ENCODE data around the gene ERP29. TPM values are rescaled to one million over a fixed set of nuclear protein-coding genes. Genes with fewer than 3 reads are reported as not detected.
A peak's percentile ranks its signal among the peaks of the same experiment; 100 is the strongest.

The ERP29 gene
- total RNA-seq, 4 donors from 2014 or later, result 33.5 to 35.3 (median 34.9) TPM

DNA sequence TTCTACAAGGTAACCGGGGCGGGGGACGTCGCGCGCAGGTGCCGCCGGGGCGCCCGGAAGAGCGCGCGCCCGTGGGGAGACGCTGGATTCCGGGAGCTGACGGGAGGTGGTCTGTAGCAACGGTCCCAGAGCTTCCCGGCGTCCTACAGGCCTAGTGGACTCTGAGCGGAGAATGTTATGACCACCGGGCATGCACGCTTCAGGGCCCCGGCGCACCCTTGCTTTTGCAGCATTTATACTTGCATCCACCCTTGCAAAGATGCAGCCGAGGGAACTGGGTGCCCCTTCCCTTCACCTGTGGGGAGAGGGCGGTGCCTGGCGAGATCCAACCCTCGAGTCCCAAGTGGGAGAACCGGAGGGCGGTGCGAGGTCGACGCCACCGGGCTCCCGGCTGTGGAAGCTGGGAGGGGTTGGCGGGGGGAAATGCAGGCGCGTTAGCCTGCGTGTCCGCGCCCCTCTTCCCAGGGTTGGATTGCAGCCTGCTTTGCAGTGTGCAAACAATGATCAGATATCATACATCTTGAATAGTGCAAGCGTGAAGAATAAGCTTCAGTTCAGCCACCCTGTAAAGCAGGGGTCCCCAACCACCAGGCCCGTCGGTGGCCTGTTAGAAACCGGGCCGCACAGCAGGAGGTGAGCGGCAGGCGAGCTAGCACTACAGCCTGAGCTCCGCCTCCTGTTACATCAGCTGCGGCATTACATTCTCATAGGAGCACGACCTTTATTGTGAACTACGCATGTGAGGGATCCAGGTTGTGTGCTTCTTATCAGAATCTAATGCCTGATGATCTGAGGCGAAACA, 576 bp downstream of the ERP29 start:
- intact Hi-C loops (cut with DNase I), result loop anchor here (5.0 kb wide), 1 partner anchor 72 kb away; no protein-coding TSS in a partner anchor
- no peak for TF ChIP-seq POLR2A (IDR thresholded peaks at IDR 0.05; ENCODE audit: low read depth)
- no peak for TF ChIP-seq EP300 (IDR thresholded peaks at IDR 0.05)
- TF ChIP-seq, protein P1, sequence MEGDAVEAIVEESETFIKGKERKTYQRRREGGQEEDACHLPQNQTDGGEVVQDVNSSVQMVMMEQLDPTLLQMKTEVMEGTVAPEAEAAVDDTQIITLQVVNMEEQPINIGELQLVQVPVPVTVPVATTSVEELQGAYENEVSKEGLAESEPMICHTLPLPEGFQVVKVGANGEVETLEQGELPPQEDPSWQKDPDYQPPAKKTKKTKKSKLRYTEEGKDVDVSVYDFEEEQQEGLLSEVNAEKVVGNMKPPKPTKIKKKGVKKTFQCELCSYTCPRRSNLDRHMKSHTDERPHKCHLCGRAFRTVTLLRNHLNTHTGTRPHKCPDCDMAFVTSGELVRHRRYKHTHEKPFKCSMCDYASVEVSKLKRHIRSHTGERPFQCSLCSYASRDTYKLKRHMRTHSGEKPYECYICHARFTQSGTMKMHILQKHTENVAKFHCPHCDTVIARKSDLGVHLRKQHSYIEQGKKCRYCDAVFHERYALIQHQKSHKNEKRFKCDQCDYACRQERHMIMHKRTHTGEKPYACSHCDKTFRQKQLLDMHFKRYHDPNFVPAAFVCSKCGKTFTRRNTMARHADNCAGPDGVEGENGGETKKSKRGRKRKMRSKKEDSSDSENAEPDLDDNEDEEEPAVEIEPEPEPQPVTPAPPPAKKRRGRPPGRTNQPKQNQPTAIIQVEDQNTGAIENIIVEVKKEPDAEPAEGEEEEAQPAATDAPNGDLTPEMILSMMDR (IDR thresholded peaks at IDR 0.05), result peak in 1 of 3 experiments; percentile 0
- peak; percentile 8 to 64 for TF ChIP-seq POLR2AphosphoS5 (IDR thresholded peaks at IDR 0.05)
- WGBS, result 3% methylated on average over 18 of the region's 54 CpGs

DNA sequence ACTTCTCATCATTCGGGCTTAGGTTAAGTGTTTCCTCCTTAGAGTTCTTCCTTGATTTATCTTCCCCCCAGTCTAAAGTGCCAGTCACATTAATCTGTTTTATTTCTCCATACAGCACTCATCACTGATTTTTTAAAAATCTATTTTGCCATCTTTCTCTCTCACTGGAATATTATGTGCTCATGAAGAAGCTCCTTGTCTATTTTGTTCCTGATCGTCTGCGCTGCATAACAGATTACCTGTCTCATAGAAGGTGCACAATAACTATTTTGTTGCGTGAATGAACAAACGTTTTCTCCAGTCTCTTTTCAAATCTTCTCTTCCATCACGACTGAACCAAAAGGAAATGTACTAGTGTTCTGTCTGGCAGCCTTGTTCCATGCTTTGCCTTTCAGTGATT, 2.7 kb downstream of the ERP29 start:
- peaks cover 26 to 61% (median 37%) of the 10 kb centered on the region in 4 donors for H3K4me1 ChIP-seq
- no peaks in the 10 kb centered on the region for H3K9me3 ChIP-seq
- no peak for DNase-seq (ENCODE audit: extremely low spot score)
- intact Hi-C loops (cut with DNase I), result no loop called here
- H3K27me3 ChIP-seq, result no peaks in the 10 kb centered on the region
- H3K36me3 ChIP-seq, result peaks cover 3 to 39% (median 26%) of the 10 kb centered on the region in 4 donors
- TF ChIP-seq EP300 (IDR thresholded peaks at IDR 0.05) (no peak), POLR2A (IDR thresholded peaks at IDR 0.05; ENCODE audit: low read depth) (no peak), POLR2AphosphoS5 (IDR thresholded peaks at IDR 0.05) (no peak)
- TF ChIP-seq, protein P1 (IDR thresholded peaks at IDR 0.05), result no peak
- WGBS, result 95% methylated on average over 6 of the region's 6 CpGs
- H3K27ac ChIP-seq (replicated peaks in 1 of 4), result no peak overlapping the region
- H3K4me3 ChIP-seq, result no peak overlapping the region

More for the DNA sequence above, 576 bp downstream of the ERP29 start:
- Histone ChIP-seq H3K4me3 (peak overlapping the region; percentile 68 to 100 (median 88)), H3K27me3 (no peaks in the 10 kb centered on the region), H3K27ac (replicated peaks in 1 of 4) (peak overlapping the region; percentile 96 to 99 (median 98)), H3K9me3 (no peaks in the 10 kb centered on the region), H3K36me3 (peaks cover 3 to 21% (median 11%) of the 10 kb centered on the region in 4 donors), H3K4me1 (peaks cover 26 to 64% (median 43%) of the 10 kb centered on the region in 4 donors)
- no peak for DNase-seq (ENCODE audit: extremely low spot score)

DNA sequence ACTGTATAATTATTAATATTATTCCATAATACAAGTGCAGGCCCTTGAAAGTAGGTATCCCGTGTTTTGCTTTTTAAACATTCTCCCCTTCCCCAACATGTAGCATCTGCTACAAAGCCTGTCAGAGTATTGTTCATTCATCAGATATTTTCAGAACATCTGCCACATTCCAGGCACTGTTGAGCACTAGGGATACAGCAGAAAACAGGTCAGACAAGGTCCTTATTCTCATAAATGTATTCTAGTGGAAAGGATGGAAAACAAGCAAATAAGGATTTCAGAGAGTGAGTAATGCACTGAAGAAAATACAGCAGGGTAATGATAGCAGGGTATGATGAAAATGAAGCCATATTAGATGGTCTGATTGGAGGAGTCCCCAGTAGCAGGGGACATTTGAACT, 3.8 kb downstream of the ERP29 start:
- TF ChIP-seq, protein P1 (IDR thresholded peaks at IDR 0.05), result no peak
- intact Hi-C loops (cut with DNase I), result no loop called here
- DNase-seq (ENCODE audit: extremely low spot score), result no peak
- Histone ChIP-seq H3K27ac (replicated peaks in 1 of 4) (no peak overlapping the region), H3K4me1 (peaks cover 17 to 50% (median 26%) of the 10 kb centered on the region in 4 donors), H3K36me3 (peaks cover 9 to 50% (median 35%) of the 10 kb centered on the region in 4 donors), H3K4me3 (no peak overlapping the region), H3K27me3 (no peaks in the 10 kb centered on the region), H3K9me3 (no peaks in the 10 kb centered on the region)
- WGBS, result 76% methylated on average over 1 of the region's 1 CpG

DNA sequence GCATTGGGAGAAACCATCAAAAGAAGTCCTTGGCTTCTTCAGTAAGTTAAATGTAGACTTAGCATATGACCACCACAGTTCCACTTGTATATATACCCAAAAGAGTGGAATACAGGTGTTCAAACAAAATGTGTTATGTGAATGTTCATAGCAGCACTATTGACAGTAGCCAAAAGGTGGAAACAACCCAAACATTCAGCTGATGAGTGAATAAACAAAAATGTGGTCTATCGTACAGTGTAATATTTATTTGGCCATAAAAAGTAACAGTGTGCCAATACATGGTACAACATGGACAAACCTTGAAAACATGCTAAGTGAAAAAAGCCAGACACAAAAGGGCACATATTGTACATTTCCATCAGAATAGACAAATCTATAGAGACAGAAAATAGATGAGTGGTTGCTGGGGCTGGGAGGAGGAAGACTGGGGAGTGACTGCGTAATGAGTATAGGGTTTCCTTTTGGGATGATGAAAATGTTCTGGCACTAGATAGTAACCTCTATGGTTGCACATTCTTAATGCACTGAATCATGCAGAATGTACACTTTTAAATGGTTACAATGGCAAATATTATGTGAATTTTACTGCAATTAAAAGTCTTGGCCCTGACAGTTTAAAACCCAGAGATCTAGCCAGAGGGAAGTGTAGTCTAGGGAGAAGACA, 5.5 kb downstream of the ERP29 start:
- no peaks in the 10 kb centered on the region for H3K9me3 ChIP-seq
- peaks cover 16 to 67% (median 51%) of the 10 kb centered on the region in 4 donors for H3K36me3 ChIP-seq
- 78% methylated on average over 2 of the region's 2 CpGs for WGBS
- no peak overlapping the region for H3K27ac ChIP-seq (replicated peaks in 1 of 4)
- TF ChIP-seq POLR2AphosphoS5 (IDR thresholded peaks at IDR 0.05) (no peak), POLR2A (IDR thresholded peaks at IDR 0.05; ENCODE audit: low read depth) (no peak), EP300 (IDR thresholded peaks at IDR 0.05) (no peak)
- TF ChIP-seq, protein P1 (IDR thresholded peaks at IDR 0.05), result no peak
- H3K4me1 ChIP-seq, result peaks cover 12 to 43% (median 19%) of the 10 kb centered on the region in 4 donors
- no peaks in the 10 kb centered on the region for H3K27me3 ChIP-seq
- intact Hi-C loops (cut with DNase I), result no loop called here
- no peak for DNase-seq (ENCODE audit: extremely low spot score)
- no peak overlapping the region for H3K4me3 ChIP-seq
